Hepatocyte (in vitro differentiated cells): ENCODE measurements around the gene KLC4. TPM values are rescaled to one million over a fixed set of nuclear protein-coding genes. Genes with fewer than 3 reads are reported as not detected.

Source experiments
- DNase-seq: peaks from one replicate; pipeline ENCODE4 v3.0.0-alpha.2; 2016; ENCODE audit warnings: low spot score
- H2AFZ ChIP-seq: fragments of 200-600 bp; sonication (generic); 2 replicates; pipeline ENCODE4 v1.6.0; 2016; ENCODE audit warnings: antibody characterized with exemption, mild to moderate bottlenecking
- H3K27ac ChIP-seq: fragments of 200-600 bp; sonication (generic); 2 replicates; pipeline ENCODE4 v1.5.1; 2016; ENCODE audit warnings: mild to moderate bottlenecking
- H3K27me3 ChIP-seq: fragments of 200-600 bp; sonication (generic); 2 replicates; pipeline ENCODE4 v1.6.1; 2016
- H3K36me3 ChIP-seq: fragments of 200-600 bp; sonication (generic); replicated peaks from 2 replicates; pipeline ENCODE4 v1.5.1; 2016; ENCODE audit warnings: low read depth; ENCODE audit not compliant: insufficient read depth
- H3K4me1 ChIP-seq: fragments of 200-600 bp; sonication (generic); 2 replicates; pipeline ENCODE4 v1.5.1; 2016; ENCODE audit warnings: mild to moderate bottlenecking, moderate library complexity; ENCODE audit not compliant: insufficient read depth
- H3K4me2 ChIP-seq: fragments of 200-600 bp; sonication (generic); 2 replicates; pipeline ENCODE4 v1.6.0; 2016
- H3K4me3 ChIP-seq: fragments of 200-600 bp; sonication (generic); 2 replicates; pipeline ENCODE4 v1.5.1; 2016; ENCODE audit warnings: mild to moderate bottlenecking
- H3K79me2 ChIP-seq: fragments of 200-600 bp; sonication (generic); 2 replicates; pipeline ENCODE4 v1.6.0; 2017; ENCODE audit warnings: mild to moderate bottlenecking
- H3K9me2 ChIP-seq: fragments of 200-600 bp; sonication (generic); replicated peaks from 2 replicates; pipeline ENCODE4 v1.6.0; 2017; ENCODE audit warnings: mild to moderate bottlenecking; ENCODE audit not compliant: insufficient read depth
- H3K9me3 ChIP-seq: fragments of 200-600 bp; sonication (generic); 2 replicates; pipeline ENCODE4 v1.5.1; 2016; ENCODE audit warnings: low read depth, mild to moderate bottlenecking
- H4K20me1 ChIP-seq: fragments of 200-600 bp; sonication (generic); 2 replicates; pipeline ENCODE4 v1.6.0; 2016; ENCODE audit warnings: mild to moderate bottlenecking; ENCODE audit not compliant: insufficient read depth, poor library complexity, severe bottlenecking
- EZH2 ChIP-seq: fragments of 200-600 bp; sonication (generic); IDR thresholded peaks from 2 replicates; pipeline ENCODE4 v1.6.1; 2016; ENCODE audit warnings: antibody characterized with exemption, mild to moderate bottlenecking, borderline replicate concordance
- EZH2phosphoT487 ChIP-seq: fragments of 200-600 bp; sonication (generic); IDR thresholded peaks from one replicate; pipeline ENCODE4 v1.6.1; 2018; ENCODE audit warnings: antibody characterized with exemption, mild to moderate bottlenecking, low read depth, moderate library complexity; ENCODE audit not compliant: unreplicated experiment, severe bottlenecking
- WGBS: methylation state at CpG from one replicate; pipeline ENCODE4 v1.1.6; 2016; ENCODE audit warnings: low lambda C conversion rate; ENCODE audit errors: missing lambda C conversion rate; 5-methylcytosine and 5-hydroxymethylcytosine counted together
- polyA plus RNA-seq: library from polyadenylated mRNA; unstranded; fragments of >200 nt; fragmentation: Nextera tagmentation; extraction: Ambion mirVana; gene quantifications from 2 replicates; pipeline ENCODE4 v1.2.1, GENCODE V29; 2016
- total RNA-seq: library from RNA; depleted of rRNA; stranded (reverse); fragments of >200 nt; gene quantifications from 2 replicates; pipeline ENCODE4 v1.2.3, GENCODE V29; 2014
- TF ChIP-seq, protein P1 (sequence below): fragments of 200-600 bp; sonication (generic); IDR thresholded peaks from 2 replicates; pipeline ENCODE4 v1.5.1; 2016; ENCODE audit warnings: antibody characterized with exemption, mild to moderate bottlenecking; ENCODE audit not compliant: poor library complexity

The KLC4 gene
- total and polyA plus RNA-seq, 2 experiments from 2014 or later: 67.5 to 73.4 TPM

DNA sequence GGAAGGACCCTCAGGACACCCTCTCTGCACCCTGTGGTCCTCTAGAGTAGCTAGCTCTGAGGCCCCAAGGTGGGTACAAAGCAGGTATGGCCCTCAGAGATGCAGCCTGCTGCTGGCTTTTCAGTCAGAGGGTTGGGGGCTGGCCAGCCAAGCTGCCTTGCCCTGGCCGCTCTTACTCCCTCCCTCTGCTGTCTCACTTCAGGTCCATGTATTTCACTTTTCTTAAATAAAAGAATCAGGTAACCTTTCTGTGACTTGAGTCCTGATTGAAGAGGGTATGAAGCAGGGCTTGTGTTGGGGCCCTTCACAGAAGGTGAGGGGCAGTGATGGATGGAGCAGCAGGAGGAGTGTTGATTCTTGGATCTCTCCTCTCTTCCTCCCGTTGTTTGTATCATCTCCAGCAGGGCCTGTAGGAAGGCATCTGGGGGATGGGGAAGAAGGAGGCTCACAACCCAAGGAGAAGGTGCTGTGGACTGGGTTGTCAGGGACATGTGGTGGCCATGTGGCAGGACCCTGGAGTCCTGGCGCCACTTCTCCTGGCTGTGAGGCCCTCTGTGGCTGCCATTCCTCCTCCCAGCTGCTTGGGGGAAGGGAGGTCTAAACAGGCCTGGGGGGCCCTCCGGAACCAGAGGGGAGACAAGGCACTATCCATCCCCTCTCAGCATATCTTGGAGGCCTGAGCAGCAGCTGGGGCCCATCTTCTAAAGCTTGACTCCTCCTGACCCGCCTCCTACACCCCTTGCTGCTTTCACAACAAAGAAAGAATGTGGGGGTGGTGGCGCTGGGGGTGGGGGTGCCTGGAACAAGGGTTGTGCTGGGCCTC lies 15.6 kb downstream of the KLC4 start:
- peaks cover 26% of the 10 kb centered on the region for H3K4me1 ChIP-seq
- H3K9me2 ChIP-seq: no peaks in the 10 kb centered on the region
- WGBS: 58% methylated on average over 6 of the region's 6 CpGs
- H2AFZ ChIP-seq: no peak overlapping the region
- peak overlapping the region; percentile 88 for H3K4me2 ChIP-seq
- peaks cover 38% of the 10 kb centered on the region for H3K79me2 ChIP-seq
- H3K27me3 ChIP-seq: no peaks in the 10 kb centered on the region
- no peak overlapping the region for H3K4me3 ChIP-seq
- TF ChIP-seq, protein P1, sequence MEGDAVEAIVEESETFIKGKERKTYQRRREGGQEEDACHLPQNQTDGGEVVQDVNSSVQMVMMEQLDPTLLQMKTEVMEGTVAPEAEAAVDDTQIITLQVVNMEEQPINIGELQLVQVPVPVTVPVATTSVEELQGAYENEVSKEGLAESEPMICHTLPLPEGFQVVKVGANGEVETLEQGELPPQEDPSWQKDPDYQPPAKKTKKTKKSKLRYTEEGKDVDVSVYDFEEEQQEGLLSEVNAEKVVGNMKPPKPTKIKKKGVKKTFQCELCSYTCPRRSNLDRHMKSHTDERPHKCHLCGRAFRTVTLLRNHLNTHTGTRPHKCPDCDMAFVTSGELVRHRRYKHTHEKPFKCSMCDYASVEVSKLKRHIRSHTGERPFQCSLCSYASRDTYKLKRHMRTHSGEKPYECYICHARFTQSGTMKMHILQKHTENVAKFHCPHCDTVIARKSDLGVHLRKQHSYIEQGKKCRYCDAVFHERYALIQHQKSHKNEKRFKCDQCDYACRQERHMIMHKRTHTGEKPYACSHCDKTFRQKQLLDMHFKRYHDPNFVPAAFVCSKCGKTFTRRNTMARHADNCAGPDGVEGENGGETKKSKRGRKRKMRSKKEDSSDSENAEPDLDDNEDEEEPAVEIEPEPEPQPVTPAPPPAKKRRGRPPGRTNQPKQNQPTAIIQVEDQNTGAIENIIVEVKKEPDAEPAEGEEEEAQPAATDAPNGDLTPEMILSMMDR: no peak
- no peak for TF ChIP-seq EZH2phosphoT487
- TF ChIP-seq EZH2: no peak
- DNase-seq: peak; percentile 67
- H3K27ac ChIP-seq: peak overlapping the region; percentile 92
- no peaks in the 10 kb centered on the region for H3K36me3 ChIP-seq
- no peaks in the 10 kb centered on the region for H3K9me3 ChIP-seq
- H4K20me1 ChIP-seq: peaks cover 4% of the 10 kb centered on the region

DNA sequence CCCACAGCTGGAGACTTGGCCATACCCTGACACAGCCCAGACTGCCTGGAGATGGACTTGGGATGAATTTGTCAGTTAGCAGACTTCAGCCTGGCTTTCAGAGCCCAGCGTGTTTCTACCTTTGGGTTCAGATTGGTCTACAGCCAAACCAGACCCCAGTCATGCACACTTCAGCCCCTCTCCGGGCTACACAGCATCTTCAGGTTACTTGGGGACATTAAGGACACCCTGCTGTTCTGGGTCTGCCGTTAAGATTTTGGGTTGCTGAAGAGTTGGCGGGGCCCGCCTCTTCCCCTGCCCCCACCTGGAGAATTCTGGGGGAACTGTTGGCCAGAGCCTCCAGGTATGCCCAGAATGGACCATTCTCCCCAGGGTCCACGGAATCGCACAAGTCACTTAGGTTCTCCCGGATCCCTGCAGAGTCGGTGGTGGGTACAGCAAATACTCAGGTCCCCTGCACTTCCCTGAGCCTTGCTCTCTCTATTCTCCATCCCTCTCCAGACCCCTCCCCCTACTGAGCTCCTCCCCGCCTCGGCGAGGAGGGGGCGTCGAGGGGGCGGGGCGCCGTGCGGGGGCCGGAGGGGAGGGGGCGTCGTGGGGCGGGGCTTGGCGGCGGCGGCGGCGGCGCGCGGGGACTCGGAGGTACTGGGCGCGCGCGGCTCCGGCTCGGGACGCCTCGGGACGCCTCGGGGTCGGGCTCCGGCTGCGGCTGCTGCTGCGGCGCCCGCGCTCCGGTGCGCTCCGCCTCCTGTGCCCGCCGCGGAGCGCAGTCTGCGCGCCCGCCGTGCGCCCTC lies 16.4 kb downstream of the KLC4 start, which contains the start of gene PTK7:
Gene PTK7 (plus strand): TSS at position 645 of the 794 bp plus-strand sequence. CDS start 175 bp downstream, outside the sequence.
- Histone ChIP-seq H3K27me3 (no peaks in the 10 kb centered on the region), H4K20me1 (peaks cover 4% of the 10 kb centered on the region), H3K4me2 (peak within 1 kb of the TSS; percentile 88), H3K36me3 (no peaks in the 10 kb centered on the region), H3K9me3 (no peaks in the 10 kb centered on the region), H3K9me2 (no peaks in the 10 kb centered on the region), H2AFZ (peak within 1 kb of the TSS; percentile 83), H3K27ac (peak within 1 kb of the TSS; percentile 96), H3K4me3 (peak within 1 kb of the TSS; percentile 99), H3K79me2 (peaks cover 46% of the 10 kb centered on the region), H3K4me1 (peaks cover 26% of the 10 kb centered on the region)
- no peak for TF ChIP-seq EZH2phosphoT487
- TF ChIP-seq, protein P1: no peak
- no peak for TF ChIP-seq EZH2
- peak; percentile 89 for DNase-seq
- 10% methylated on average over 25 of the region's 60 CpGs for WGBS

DNA sequence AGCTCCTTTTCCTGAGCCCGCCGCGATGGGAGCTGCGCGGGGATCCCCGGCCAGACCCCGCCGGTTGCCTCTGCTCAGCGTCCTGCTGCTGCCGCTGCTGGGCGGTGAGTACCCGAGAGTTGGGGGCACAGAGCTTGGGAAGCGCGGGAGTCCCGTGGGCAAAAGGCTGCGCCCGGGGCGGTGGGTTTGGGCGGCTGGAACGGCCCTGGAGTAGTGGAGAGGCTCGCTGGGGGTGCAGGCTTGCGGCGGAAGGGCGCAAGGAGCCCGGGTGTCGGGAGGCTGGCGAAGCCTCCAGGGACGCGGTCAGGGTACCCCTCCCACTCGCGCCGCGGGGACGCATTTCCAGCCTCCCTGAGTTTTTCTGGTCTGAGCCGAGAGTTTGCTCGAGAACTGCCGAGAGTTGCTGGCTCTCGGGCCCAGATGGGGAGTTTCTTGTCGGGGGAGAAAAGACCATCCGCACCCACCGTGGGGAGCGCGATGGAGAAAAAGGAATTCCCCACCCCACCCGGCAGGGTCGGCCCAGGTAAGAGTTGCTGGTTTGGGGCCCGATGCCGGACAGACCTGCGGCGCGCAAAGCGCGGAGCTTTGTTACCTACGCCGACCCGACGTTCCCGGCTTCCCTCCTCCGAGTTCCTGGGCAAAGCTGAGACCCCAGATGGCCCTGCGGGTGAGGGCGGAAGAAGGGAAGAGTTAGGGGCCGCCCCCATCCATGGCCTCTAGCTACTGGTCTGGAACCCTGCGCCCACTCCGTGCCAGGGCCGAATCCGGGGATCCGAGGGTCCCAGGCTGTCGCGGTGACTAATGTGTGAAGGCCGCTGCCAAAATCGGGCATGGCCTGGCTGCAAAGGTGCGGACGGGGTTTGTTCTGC lies 17.3 kb downstream of the KLC4 start:
- under 1% methylated on average over 68 of the region's 72 CpGs for WGBS
- Histone ChIP-seq H3K4me2 (peak overlapping the region; percentile 88), H3K79me2 (peaks cover 54% of the 10 kb centered on the region), H3K27me3 (no peaks in the 10 kb centered on the region), H4K20me1 (peaks cover 10% of the 10 kb centered on the region), H3K9me3 (no peaks in the 10 kb centered on the region), H3K27ac (peak overlapping the region; percentile 96), H3K9me2 (no peaks in the 10 kb centered on the region), H2AFZ (peak overlapping the region; percentile 83), H3K36me3 (no peaks in the 10 kb centered on the region), H3K4me3 (peak overlapping the region; percentile 99), H3K4me1 (peaks cover 26% of the 10 kb centered on the region)
- peak; percentile 62 for DNase-seq
- TF ChIP-seq, protein P1: no peak
- no peak for TF ChIP-seq EZH2
- TF ChIP-seq EZH2phosphoT487: no peak
